A549 (cell line): Measurements from ENCODE around the gene SYTL3. TPM values are rescaled to one million over a fixed set of nuclear protein-coding genes. Genes with fewer than 3 reads are reported as not detected.

Experiments
- ATAC-seq, 2 experiments: fragments of 200-7000 bp in 1 of 2; fragments of >200 bp in 1 of 2; cut with Nextera tagmentation in 1 of 2; cut with Tn5 transposase in 1 of 2; 3 replicates each; pipeline versions ENCODE4 v1.8.0 to v1.9.1; 2018 to 2020; ENCODE audit warnings: mild to moderate bottlenecking in 1 of 2, moderate library complexity in 1 of 2
- CTCF ChIA-PET: fragments of 300-600 bp; sonication (Branson Sonifier 250); formaldehyde crosslinking; extraction: SDS; loops from one replicate; lab custom pipeline; 2021; ENCODE audit warnings: antibody characterized with exemption, inconsistent platforms; lab: Yijun Ruan, JAX
- POLR2A ChIA-PET: fragments of 350-600 bp; formaldehyde crosslinking; extraction: SDS; loops from one replicate; lab custom pipeline; 2021; ENCODE audit warnings: antibody characterized with exemption, inconsistent platforms; lab: Yijun Ruan, JAX
- DNase-seq, 2 experiments: peaks; one replicate each; pipeline versions ENCODE4 v3.0.0 to v3.0.0-alpha.2; 2011 to 2016; ENCODE audit warnings: low read depth in 1 of 2, low spot score in 1 of 2
- FAIRE-seq: peaks from 2 replicates; lab custom pipeline; 2011; peaks lifted over from hg19 to GRCh38; lab: Jason Lieb, UNC
- H3K27ac ChIP-seq, 2 experiments: fragments of >200 bp; sonication (Bioruptor Twin); formaldehyde crosslinking; 3 replicates each; pipeline ENCODE4 v1.5.1; 2016 to 2017
- H3K4me1 ChIP-seq: fragments of >200 bp; sonication (Bioruptor Twin); formaldehyde crosslinking; 3 replicates; pipeline ENCODE4 v1.6.1; 2016
- H3K4me2 ChIP-seq: fragments of >200 bp; sonication (Bioruptor Twin); formaldehyde crosslinking; 3 replicates; pipeline ENCODE4 v1.6.1; 2016
- H3K4me3 ChIP-seq: fragments of >200 bp; sonication (Bioruptor Twin); formaldehyde crosslinking; 3 replicates; pipeline ENCODE4 v1.5.1; 2016
- H3K9me3 ChIP-seq: fragments of >200 bp; sonication (Bioruptor Twin); formaldehyde crosslinking; 3 replicates; pipeline ENCODE4 v1.6.1; 2016
- BHLHE40 ChIP-seq: IDR thresholded peaks from 2 replicates; pipeline ENCODE4 v1.6.1; 2012; ENCODE audit warnings: low read depth, low read length, inconsistent platforms
- CHD2 ChIP-seq: fragments of 150-350 bp; IDR thresholded peaks from 2 replicates; pipeline ENCODE4 v1.6.1; 2014; ENCODE audit warnings: low read length; ENCODE audit not compliant: partially characterized antibody
- EHMT2 ChIP-seq: fragments of 200-600 bp; sonication (generic); IDR thresholded peaks from 2 replicates; pipeline ENCODE4 v1.6.1; 2016; ENCODE audit warnings: antibody characterized with exemption, low read depth, mild to moderate bottlenecking, moderate library complexity
- ELK1 ChIP-seq: fragments of 150-350 bp; IDR thresholded peaks from 2 replicates; pipeline ENCODE4 v1.6.1; 2014; ENCODE audit warnings: low read depth, mild to moderate bottlenecking, low read length
- EP300 ChIP-seq, 2 experiments: fragments of >200 bp; sonication (Bioruptor Twin); formaldehyde crosslinking; IDR thresholded peaks; 2 replicates in 1 of 2; 3 replicates in 1 of 2; pipeline ENCODE4 v1.6.1; 2016 to 2017
- FOSL2 ChIP-seq, 2 experiments: fragments of 450-650 bp in 1 of 2; fragments of >200 bp in 1 of 2; sonication (Bioruptor Twin) in 1 of 2; formaldehyde crosslinking; IDR thresholded peaks; 2 replicates each; pipeline versions ENCODE4 v1.5.0 to v1.6.1; 2016 to 2020; ENCODE audit warnings: mild to moderate bottlenecking in 1 of 2, moderate library complexity in 1 of 2
- GATA3 ChIP-seq: IDR thresholded peaks from 2 replicates; pipeline ENCODE4 v1.6.1; 2012; ENCODE audit warnings: borderline replicate concordance
- HDAC2 ChIP-seq: fragments of 200-600 bp; sonication (generic); IDR thresholded peaks from 2 replicates; pipeline ENCODE4 v1.6.1; 2016
- HOXB13 ChIP-seq: fragments of 250-450 bp; sonication (Bioruptor Pico); IDR thresholded peaks from 2 replicates; pipeline ENCODE4 v1.5.0; 2020; ENCODE audit warnings: low read depth, mild to moderate bottlenecking, moderate library complexity
- HOXB5 ChIP-seq: fragments of 250-450 bp; sonication (Bioruptor Pico); IDR thresholded peaks from 2 replicates; pipeline ENCODE4 v1.5.0; 2020; ENCODE audit warnings: mild to moderate bottlenecking, moderate library complexity
- JUNB ChIP-seq: fragments of >200 bp; sonication (Bioruptor Twin); formaldehyde crosslinking; IDR thresholded peaks from 2 replicates; pipeline ENCODE4 v1.6.1; 2016
- MAFK ChIP-seq: fragments of 450-650 bp; IDR thresholded peaks from 2 replicates; pipeline ENCODE4 v1.6.1; 2014; ENCODE audit not compliant: partially characterized antibody
- MAZ ChIP-seq: fragments of 150-350 bp; IDR thresholded peaks from 2 replicates; pipeline ENCODE4 v1.6.1; 2014; ENCODE audit warnings: antibody characterized with exemption, low read depth, low read length, borderline replicate concordance
- NFE2L2 ChIP-seq: fragments of 150-350 bp; conservative IDR thresholded peaks from 2 replicates; pipeline ENCODE4 v1.6.1; 2014; ENCODE audit warnings: low read length
- NPAS2 ChIP-seq: fragments of 250-450 bp; sonication (Bioruptor Pico); IDR thresholded peaks from 2 replicates; pipeline ENCODE4 v1.8.0; 2022; ENCODE audit warnings: mild to moderate bottlenecking, moderate library complexity, borderline replicate concordance
- NR3C1 ChIP-seq: fragments of >200 bp; sonication (Bioruptor Twin); formaldehyde crosslinking; IDR thresholded peaks from 3 replicates; pipeline ENCODE4 v1.6.1; 2017
- RFX5 ChIP-seq: fragments of 450-650 bp; IDR thresholded peaks from 2 replicates; pipeline ENCODE4 v1.7.1; 2014; ENCODE audit warnings: antibody characterized with exemption, mild to moderate bottlenecking, moderate library complexity
- RNF2 ChIP-seq: fragments of 200-600 bp; sonication (generic); IDR thresholded peaks from 2 replicates; pipeline ENCODE4 v1.6.1; 2016; ENCODE audit warnings: low read depth, mild to moderate bottlenecking, antibody characterized with exemption, moderate library complexity, borderline replicate concordance
- TP53 ChIP-seq: fragments of 250-450 bp; sonication (Bioruptor Pico); IDR thresholded peaks from 2 replicates; pipeline ENCODE4 v1.5.0; 2021; ENCODE audit warnings: mild to moderate bottlenecking, moderate library complexity
- USF2 ChIP-seq: fragments of 450-650 bp; IDR thresholded peaks from 2 replicates; pipeline ENCODE4 v1.6.1; 2014; ENCODE audit warnings: antibody characterized with exemption
- WGBS: methylation state at CpG from one replicate; pipeline ENCODE4 v1.1.6; 2017; ENCODE audit errors: missing lambda C conversion rate; 5-methylcytosine and 5-hydroxymethylcytosine counted together
- polyA plus RNA-seq, 4 experiments: library from polyadenylated mRNA; depleted of rRNA in 3 of 4; stranded (reverse); fragments of >200 nt; fragmentation: RNase III in 1 of 4; extraction: RNeasy Plus Mini Kit Qiagen cat#74134 plus additional on column Dnase treatment in 1 of 4; gene quantifications; 2 replicates in 3 of 4; 3 replicates in 1 of 4; pipeline ENCODE4 v1.2.3, GENCODE V29; 2011 to 2017

The SYTL3 gene
- polyA plus RNA-seq, 2 of the 4 experiments (the other 2 are of a cell fraction): 0.63 to 0.89 TPM

DNA sequence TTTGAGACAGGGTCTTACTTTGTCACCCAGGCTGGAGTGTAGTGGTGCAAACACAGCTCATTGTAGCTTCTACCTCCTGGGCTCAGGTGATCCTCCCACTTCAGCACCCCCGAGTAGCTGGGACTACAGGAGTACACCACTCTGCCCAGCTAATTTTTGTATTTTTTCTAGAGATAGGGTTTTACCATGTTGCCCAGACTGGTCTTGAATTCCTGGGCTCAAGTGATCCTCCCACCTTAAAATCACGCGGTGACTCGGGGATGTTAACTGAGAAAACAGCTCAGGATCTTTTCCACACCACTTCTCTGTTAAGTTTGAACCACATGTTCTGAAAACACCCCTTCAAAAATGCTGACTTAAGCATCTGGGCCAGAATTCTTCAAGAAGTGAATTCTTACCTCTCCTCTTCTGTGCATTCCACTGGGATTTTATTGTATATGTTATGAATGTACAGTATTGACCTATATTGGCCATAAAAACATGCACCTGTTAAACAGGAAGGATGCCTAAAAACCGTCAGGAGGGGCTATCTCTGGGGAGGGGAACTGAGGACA is 72.4 kb downstream of the SYTL3 start:
- ChIA-PET POLR2A (no interaction called here), CTCF (interaction anchor here (0.9 to 1.4 kb wide), 3 partner anchors 8 to 49 kb away, joined by 3 to 4 read pairs (median 4); no protein-coding TSS in a partner anchor)
- Histone ChIP-seq H3K4me1 (peaks cover 17% of the 10 kb centered on the region), H3K4me2 (no peak overlapping the region), H3K27ac (peak overlapping the region; percentile 22 to 43; a peak in 3 of 6 replicates), H3K4me3 (no peak overlapping the region), H3K9me3 (no peaks in the 10 kb centered on the region)
- ATAC-seq (no peak), DNase-seq (no peak), FAIRE-seq (no peak)
- WGBS: 76% methylated on average over 5 of the region's 5 CpGs
- TF ChIP-seq NPAS2 (CRISPR knock-in tag) (no peak), MAFK (peak; percentile 84)

DNA sequence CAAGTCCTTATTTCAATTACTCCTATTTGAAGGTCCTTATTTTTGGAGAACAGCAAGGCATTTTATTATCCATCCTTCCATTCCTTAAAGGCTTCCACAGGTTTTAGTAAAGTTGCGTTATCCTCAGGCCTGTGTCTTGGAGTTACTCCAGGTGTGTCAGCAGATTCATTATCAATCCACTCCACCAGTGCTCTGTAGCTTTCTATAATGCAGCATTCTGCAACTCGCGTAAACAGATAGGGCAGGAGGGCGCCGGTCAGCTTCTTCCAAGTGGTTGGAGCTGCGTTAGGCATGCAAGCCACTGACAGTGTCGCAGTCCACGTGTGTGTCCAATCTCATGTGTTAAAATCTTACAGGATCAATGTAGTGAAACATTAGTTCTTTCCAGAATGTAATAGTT is 75.8 kb downstream of the SYTL3 start:
- 89% methylated on average over 8 of the region's 8 CpGs for WGBS
- Histone ChIP-seq H3K4me2 (no peak overlapping the region), H3K9me3 (no peaks in the 10 kb centered on the region), H3K27ac (no peak overlapping the region), H3K4me3 (no peak overlapping the region), H3K4me1 (peaks cover 5% of the 10 kb centered on the region)
- ATAC-seq: no peak
- CTCF ChIA-PET: interaction anchor here (0.6 to 1.0 kb wide), 2 partner anchors 18 to 505 kb away, joined by 3 read pairs; no protein-coding TSS in a partner anchor
- POLR2A ChIA-PET: no interaction called here
- no peak for DNase-seq
- no peak for TF ChIP-seq USF2
- no peak for TF ChIP-seq FOSL2 (IDR thresholded peaks at IDR 0.05)
- no peak for TF ChIP-seq FOSL2 (CRISPR knock-in tag; IDR thresholded peaks at IDR 0.05)
- no peak for TF ChIP-seq TP53
- no peak for TF ChIP-seq NFE2L2
- TF ChIP-seq HDAC2: no peak
- TF ChIP-seq HOXB5: no peak
- no peak for TF ChIP-seq MAZ
- no peak for FAIRE-seq

DNA sequence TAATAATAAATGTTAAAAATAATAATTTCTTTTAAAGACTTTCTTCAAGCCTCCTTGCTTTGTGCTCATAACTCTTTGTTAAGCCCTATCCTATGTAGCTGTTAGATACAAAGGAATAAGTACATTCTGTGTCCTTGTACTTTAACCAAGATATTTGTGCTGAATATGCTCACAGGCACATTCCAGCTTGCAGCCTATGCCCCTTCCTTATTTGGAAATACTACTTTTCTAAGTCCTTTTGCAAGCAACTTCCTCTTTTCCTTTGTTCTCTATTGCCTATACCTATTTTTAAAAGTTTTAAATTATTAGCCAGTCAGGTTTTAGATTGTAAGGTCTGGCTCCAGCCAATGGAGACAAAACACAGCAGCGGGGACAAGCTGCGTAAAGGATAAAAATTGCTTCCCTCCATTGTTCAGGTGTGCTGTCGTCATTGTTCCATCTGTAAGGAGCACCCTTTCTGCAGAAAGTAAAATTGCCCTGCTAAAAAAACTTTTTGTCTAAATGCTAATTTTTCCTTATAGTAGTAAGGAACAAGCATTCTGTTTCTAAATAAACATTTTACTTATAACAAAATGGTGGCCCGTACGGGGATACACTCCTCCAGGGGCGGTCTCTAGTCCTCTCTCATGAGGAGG is 80.2 kb downstream of the SYTL3 start:
- ChIA-PET POLR2A (no interaction called here), CTCF (interaction anchor here (0.7 to 1.4 kb wide), 3 partner anchors 8 to 11 kb away, joined by 4 to 5 read pairs (median 4); no protein-coding TSS in a partner anchor)
- no peak overlapping the region for H3K4me2 ChIP-seq
- FAIRE-seq: no peak
- peak overlapping the region; percentile 44 to 56; a peak in 2 of 6 replicates for H3K27ac ChIP-seq
- DNase-seq: no peak
- WGBS: 81% methylated on average over 6 of the region's 6 CpGs
- H3K4me1 ChIP-seq: no peaks in the 10 kb centered on the region
- no peak; a peak in 1 of 6 replicates for ATAC-seq
- H3K9me3 ChIP-seq: peaks cover 10% of the 10 kb centered on the region
- TF ChIP-seq NR3C1: no peak
- no peak for TF ChIP-seq EHMT2
- TF ChIP-seq RFX5: no peak
- no peak for TF ChIP-seq ELK1
- TF ChIP-seq HOXB13 (CRISPR knock-in tag): no peak
- TF ChIP-seq BHLHE40: no peak
- TF ChIP-seq EP300 (IDR thresholded peaks at IDR 0.05): no peak
- no peak for TF ChIP-seq MAZ
- no peak for TF ChIP-seq JUNB
- TF ChIP-seq CHD2: no peak
- H3K4me3 ChIP-seq: no peak overlapping the region

- POLR2A ChIA-PET: no interaction called here
- TF ChIP-seq RNF2 (no peak), GATA3 (peak; percentile 31; the same call in 1 of the 2 replicates), EP300 (IDR thresholded peaks at IDR 0.05) (peak in 1 of 2 experiments; percentile 31; a peak in 1 of 5 replicates), EHMT2 (no peak)
- ATAC-seq (peak; percentile 74 to 85), DNase-seq (peak in 1 of 2 experiments; percentile 64), FAIRE-seq (no peak)
- Histone ChIP-seq H3K4me1 (no peaks in the 10 kb centered on the region), H3K27ac (peak overlapping the region in 1 of 2 experiments; percentile 56; a peak in 1 of 6 replicates), H3K4me3 (no peak overlapping the region), H3K4me2 (no peak overlapping the region), H3K9me3 (peaks cover 10% of the 10 kb centered on the region)
- 55% methylated on average over 14 of the region's 18 CpGs for WGBS
- CTCF ChIA-PET: interaction anchor here (1.4 kb wide), 1 partner anchor 9 kb away, joined by 4 read pairs; no protein-coding TSS in a partner anchor
These were observed 80.7 kb downstream of the SYTL3 start for GRCh38 chr6:158730541-158730907.
